Measurements from ENCODE around the gene TAS1R3. TPM values are rescaled to one million over a fixed set of nuclear protein-coding genes. Genes with fewer than 3 reads are reported as not detected.

The TAS1R3 gene
- total RNA-seq, 1 donor from 2014 or later, result 0.31 TPM

DNA sequence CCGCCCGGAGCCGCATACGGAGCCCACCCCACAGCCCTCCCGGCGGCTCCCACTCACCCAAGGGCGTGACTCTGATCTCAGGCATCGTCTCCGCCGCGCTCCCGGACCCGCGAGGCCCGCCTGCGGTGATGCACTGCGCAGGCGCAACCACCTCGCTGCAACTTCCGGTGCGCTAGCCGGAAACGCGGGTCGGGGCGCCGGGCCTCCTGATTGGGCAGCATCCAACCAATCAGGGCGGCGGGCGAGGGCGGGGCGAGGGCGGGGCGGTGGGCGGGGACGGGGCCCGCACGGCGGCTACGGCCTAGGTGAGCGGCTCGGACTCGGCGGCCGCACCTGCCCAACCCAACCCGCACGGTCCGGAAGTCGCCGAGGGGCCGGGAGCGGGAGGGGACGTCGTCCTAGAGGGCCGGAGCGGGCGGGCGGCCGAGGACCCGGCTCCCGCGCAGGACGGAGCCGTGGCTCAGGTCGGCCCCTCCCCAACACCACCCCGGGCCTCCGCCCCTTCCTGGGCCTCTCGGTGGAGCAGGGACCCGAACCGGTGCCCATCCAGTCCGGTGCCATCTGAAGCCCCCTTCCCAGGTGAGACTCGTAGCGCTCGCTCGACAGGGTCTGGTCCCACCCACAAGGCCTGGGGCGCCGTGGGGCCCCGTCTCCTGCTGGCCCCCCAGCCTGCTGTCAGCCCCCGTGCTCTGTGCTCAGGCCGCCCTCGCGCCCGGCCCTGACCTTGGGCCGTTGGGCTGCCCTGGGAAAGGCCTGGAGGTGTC lies 6.4 kb upstream of the TAS1R3 start, which contains the start of the genes CPTP and INTS11:
Gene CPTP (plus strand): TSS at position 279 of the 764 bp plus-strand sequence. CDS start 2,109 bp downstream, outside the sequence.
Gene INTS11 (minus strand): TSS at position 137 of the 764 bp plus-strand sequence. CDS start 52 bp downstream, at position 85.
- DNase-seq, result peak; percentile 84

DNA sequence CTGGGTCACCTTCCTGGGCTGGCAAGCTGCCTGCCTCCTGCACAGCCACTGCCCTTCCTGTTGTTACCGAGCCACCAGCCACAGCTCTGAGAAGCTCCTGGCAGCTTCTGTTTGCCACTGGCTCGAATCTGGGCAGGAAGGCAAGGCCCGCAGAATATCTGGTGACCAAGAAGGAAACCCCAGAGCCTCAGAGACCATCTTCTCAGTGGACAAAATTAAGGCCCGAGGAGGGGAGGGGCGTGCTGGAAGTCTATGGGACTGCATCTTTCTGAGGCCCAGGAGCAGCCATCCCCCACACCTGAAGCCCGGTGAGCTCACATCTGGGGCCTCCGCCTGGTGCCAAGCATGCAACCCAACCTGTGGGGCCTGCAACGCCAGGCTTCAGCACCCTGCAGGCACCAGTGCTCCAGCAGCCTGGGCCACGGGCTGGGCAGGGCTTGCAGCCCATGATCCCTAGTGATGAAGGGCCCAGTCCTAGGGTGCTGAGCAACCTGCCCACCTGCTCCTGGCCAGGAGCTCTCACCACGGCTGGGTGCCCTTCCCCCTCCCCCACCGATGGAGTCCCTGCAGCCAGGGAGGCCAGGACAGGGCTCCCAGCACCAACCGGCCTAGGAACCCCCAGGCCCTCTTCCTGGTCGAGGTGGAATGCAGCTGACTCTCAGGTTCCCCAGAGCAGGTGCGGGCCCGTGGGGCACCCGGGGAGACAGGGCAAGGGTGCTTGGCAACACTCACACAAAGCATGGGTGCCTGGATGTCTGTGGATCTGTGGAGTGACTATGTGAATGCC lies 5.6 kb upstream of the TAS1R3 start:
- DNase-seq, result no peak

DNA sequence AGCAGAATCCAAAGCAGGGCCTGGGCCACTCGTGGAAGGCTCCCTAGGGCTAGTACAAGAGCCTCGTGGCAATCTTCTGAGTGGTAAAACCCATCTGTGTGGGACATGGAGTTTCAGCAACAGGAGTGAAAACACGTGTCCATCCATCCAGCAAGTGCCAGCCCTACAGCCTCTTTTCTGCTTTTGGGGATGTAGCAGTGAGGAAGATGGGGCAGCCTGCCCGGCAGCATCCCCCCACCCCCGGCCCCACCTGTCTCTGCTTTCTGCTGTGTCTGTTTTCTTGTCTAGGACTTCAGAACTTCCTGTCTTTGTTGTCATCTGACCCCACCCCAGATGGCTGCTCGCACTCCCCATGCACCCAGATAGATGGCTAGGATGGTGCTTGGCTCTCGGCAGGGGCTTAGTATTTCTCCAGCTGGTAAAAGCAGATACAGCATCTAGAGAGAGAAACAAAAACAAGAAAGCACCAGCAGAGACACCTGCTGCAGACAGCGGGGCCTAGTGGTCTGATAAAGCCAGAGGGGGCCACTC lies 4.9 kb upstream of the TAS1R3 start:
- DNase-seq, result no peak

DNA sequence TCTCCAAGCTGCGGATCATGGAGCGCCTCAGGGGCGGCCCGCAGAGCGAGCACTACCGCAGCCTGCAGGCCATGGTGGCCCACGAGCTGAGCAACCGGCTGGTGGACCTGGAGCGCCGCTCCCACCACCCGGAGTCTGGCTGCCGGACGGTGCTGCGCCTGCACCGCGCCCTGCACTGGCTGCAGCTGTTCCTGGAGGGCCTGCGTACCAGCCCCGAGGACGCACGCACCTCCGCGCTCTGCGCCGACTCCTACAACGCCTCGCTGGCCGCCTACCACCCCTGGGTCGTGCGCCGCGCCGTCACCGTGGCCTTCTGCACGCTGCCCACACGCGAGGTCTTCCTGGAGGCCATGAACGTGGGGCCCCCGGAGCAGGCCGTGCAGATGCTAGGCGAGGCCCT lies 3.8 kb upstream of the TAS1R3 start:
- no peak for DNase-seq

DNA sequence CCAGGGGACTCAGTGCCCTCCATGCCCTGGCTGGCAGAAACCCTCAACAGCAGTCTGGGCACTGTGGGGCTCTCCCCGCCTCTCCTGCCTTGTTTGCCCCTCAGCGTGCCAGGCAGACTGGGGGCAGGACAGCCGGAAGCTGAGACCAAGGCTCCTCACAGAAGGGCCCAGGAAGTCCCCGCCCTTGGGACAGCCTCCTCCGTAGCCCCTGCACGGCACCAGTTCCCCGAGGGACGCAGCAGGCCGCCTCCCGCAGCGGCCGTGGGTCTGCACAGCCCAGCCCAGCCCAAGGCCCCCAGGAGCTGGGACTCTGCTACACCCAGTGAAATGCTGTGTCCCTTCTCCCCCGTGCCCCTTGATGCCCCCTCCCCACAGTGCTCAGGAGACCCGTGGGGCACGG lies 2.8 kb upstream of the TAS1R3 start:
- no peak for DNase-seq

DNA sequence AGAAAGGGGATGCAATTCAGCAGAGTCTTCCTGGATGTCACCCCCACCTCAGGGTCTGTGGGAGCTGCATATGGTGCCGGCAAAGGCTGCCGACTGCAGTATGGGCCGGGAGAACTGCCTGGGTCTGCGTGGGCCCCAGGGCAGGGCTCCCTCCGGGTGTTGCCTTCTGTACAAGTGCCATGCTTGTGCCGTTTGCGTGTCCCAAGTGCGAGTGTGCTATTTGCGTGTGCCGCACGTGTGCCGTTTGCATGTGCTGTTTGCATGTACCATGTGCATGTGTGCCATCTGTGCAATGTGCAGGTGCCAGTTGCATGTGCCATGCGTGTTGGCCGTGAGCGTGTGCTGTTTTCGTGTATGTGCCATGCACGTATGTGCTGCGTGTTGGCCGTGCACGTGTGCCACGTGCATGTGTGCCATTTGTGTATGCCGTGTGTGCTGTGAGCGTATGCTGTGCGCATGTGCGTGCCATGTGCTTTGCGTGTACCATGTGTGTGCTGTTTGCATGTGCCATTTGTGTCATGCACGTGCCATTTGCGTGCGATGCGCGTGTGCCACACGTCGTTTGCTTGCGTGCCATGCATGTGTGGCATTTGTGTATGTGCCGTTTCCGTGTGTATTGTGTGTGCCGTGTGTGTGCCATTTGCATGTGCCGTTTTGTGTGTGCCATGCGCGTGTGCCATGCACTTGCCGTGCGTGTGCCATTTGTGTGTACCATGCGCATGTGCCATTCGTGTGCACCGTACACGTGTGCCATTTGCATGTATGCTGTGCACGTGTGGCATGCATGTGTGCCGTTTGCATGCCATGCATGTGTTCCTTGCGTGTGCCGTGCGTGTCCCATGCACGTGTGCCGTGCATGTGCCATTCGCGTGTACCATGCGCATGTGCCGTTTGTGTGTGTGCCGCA lies 1.5 kb upstream of the TAS1R3 start:
- DNase-seq, result no peak

DNA sequence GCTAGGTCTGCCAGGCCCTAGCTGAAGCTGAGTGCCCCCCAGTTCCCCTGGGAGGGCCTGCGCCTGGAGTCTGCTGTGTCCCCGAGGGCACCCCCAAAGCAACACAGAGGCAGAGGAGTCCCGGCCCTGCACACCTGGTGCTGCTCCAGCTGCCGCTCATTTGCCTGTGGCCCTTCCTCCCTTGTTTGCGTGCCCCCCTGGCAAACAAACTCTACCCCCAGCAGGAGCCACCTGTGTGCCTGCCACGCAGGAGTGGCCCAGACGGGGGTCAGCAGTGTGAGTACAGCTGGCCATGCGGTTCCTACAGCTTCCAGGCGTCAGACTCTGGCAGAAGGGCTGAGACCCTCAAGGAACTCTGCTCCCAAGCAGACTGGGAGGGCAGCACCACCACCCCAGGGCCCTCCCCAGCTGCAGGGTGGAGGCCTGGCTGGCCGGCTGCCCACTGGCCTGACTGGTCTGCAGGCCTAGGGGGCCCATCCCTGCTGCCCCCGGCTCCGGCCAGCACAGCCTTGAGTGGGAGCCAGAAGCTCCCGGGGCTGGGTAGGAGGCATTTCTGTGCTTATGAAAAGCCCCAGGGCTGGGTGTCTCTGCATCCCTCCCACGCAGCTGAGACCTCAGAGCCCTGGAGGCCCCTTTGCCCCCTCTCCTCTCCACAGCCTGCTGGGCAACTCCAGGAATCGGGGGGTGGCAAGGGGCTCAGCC lies 563 bp upstream of the TAS1R3 start:
- no peak for DNase-seq

DNA sequence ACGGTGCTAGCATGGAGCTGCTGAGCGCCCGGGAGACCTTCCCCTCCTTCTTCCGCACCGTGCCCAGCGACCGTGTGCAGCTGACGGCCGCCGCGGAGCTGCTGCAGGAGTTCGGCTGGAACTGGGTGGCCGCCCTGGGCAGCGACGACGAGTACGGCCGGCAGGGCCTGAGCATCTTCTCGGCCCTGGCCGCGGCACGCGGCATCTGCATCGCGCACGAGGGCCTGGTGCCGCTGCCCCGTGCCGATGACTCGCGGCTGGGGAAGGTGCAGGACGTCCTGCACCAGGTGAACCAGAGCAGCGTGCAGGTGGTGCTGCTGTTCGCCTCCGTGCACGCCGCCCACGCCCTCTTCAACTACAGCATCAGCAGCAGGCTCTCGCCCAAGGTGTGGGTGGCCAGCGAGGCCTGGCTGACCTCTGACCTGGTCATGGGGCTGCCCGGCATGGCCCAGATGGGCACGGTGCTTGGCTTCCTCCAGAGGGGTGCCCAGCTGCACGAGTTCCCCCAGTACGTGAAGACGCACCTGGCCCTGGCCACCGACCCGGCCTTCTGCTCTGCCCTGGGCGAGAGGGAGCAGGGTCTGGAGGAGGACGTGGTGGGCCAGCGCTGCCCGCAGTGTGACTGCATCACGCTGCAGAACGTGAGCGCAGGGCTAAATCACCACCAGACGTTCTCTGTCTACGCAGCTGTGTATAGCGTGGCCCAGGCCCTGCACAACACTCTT lies 1.1 kb downstream of the TAS1R3 start:
- DNase-seq, result no peak

DNA sequence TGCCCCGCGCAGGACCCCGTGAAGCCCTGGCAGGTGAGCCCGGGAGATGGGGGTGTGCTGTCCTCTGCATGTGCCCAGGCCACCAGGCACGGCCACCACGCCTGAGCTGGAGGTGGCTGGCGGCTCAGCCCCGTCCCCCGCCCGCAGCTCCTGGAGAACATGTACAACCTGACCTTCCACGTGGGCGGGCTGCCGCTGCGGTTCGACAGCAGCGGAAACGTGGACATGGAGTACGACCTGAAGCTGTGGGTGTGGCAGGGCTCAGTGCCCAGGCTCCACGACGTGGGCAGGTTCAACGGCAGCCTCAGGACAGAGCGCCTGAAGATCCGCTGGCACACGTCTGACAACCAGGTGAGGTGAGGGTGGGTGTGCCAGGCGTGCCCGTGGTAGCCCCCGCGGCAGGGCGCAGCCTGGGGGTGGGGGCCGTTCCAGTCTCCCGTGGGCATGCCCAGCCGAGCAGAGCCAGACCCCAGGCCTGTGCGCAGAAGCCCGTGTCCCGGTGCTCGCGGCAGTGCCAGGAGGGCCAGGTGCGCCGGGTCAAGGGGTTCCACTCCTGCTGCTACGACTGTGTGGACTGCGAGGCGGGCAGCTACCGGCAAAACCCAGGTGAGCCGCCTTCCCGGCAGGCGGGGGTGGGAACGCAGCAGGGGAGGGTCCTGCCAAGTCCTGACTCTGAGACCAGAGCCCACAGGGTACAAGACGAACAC lies 1.8 kb downstream of the TAS1R3 start:
- DNase-seq, result no peak

DNA sequence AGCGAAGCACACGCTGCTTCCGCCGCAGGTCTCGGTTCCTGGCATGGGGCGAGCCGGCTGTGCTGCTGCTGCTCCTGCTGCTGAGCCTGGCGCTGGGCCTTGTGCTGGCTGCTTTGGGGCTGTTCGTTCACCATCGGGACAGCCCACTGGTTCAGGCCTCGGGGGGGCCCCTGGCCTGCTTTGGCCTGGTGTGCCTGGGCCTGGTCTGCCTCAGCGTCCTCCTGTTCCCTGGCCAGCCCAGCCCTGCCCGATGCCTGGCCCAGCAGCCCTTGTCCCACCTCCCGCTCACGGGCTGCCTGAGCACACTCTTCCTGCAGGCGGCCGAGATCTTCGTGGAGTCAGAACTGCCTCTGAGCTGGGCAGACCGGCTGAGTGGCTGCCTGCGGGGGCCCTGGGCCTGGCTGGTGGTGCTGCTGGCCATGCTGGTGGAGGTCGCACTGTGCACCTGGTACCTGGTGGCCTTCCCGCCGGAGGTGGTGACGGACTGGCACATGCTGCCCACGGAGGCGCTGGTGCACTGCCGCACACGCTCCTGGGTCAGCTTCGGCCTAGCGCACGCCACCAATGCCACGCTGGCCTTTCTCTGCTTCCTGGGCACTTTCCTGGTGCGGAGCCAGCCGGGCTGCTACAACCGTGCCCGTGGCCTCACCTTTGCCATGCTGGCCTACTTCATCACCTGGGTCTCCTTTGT lies 2.6 kb downstream of the TAS1R3 start:
- no peak for DNase-seq

DNA sequence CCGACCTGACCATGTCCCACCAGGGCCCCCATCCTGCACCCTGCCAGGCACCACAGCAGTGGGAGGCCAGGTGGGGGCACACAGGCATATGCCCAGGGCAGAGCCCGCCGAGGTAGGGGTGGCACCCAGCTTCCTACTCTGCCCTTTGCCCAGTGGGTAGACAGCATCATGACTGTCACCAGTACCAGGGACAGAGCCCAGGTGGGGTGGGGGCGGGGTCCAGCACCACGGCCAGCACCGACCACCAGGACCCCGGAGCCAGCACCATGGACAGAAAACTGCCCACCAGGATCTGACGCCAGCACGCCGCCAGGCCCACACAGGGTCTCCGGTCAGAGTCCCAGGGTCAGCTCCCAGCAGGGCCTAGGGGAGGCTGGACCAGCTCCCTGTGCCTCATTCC lies 3.8 kb downstream of the TAS1R3 start:
- DNase-seq, result no peak

DNA sequence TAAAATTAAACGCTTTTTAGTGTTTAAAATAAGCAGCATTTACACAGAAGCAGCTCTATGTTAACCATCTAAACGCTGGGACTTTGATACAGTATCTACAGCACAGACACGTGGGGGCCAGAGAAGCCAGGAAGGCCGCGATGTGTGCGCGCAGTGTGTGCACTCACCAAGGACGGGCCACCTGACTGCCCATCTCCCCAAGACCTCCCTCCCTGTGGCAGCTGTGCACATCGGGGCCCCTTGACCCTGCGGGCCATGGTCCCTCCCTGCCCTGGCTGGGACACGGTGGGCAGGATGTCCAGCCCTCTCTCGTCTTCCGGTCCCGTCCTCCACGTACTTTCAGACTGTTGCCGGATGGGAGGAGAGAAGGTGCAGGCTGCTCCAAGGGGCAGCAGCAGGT lies 4.2 kb downstream of the TAS1R3 start:
- DNase-seq, result no peak

DNA sequence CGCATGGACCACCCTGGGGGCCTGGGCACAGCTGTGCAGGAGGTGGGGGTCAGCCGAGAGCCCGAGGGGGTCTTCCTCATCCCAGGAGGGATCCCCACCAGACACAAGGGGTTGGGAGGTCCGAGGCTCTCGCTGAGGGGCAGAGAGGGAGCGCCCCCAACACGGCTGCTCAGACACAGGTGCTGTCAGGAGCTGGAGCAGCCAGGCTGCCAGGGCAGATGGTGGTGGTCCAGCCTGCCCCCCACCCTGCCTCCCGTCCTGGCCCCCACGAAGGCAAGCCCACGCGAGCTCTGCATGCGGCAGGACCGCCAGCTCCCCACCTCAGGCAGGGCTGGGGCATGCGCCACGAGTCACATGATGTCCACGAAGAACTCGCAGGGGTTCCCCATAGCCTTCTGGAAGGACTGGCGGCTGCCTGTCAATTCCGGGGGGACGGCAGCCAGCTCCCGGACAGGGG lies 4.7 kb downstream of the TAS1R3 start:
- no peak for DNase-seq

DNA sequence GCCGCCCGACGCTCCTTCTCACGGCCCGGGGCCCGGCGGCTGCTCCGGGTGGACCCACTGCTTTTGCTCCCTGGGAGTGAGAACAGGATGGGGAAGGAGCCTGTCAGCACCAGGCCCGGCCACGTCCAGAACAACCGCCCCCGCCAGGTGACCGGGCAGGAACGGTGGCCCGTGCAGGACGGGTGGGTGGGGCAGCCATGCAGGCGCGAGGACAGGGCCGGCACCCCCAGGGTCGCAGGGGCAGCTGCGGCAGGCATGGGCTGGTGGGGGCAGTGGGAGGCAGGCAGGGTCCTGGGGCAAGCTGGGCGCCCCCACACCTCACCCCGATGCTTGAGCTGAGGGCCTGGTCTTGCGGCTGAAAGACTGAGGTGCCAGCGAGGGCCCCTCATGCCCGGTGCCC lies 5.4 kb downstream of the TAS1R3 start:
- no peak for DNase-seq

DNA sequence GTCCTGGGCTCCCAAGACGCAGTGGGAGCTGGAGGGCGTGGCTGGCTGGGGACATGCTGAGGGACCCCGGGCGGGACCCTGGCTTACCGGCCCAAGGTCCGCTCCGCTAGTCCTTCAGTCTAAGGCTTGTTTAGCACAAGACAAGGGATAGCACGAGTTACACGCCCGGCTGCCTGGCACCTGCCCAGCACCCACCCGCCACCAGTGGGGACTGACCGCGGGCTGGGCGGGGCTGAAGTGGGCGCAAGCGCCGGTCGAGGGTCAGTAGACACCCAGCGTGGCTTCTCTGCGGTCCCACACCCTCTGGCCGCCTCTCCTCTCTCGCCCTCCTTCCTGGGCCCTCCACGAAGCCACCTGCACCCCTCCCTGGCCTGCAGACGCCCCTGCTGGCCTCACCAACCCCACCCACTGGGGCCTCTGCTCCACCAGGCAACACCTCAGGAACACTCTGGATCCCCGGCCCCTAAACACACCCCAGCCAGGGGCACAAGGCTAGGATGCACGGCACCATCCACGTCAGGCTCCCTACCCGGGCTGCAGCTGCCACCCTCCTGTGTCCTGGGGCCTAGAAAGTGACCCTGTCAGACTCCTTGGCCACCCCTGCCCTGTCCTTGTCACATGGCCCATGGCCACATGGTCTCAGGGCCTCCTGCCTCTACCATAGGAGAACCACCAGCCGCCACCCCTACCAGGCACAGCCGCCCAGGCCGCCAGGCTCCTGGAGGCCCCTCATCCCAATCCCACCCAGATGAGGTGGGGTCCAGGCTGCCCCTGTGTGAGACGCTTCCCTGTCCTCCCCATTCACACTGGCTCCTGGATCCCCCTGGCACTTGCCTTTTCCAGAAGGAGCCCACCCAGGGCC lies 6.1 kb downstream of the TAS1R3 start:
- DNase-seq, result no peak

DNA sequence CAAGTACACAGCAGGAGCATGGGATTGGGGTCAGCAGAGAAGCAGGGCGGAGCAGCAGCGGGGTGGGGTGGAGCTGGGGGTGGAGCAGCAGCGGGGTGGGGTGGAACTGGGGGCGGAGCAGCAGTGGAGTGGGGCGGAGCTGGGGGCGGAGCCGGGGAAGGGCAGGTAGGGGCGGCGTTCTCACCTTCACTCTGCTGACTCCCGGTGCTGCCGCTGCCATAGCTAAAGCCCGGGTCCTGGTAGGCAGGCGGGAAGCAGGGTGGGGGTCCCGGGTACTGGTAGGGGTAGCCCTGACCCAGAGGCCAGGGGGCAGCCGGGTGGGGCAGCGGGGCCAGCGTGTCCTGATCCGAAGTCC lies 6.7 kb downstream of the TAS1R3 start:
- no peak for DNase-seq

DNA sequence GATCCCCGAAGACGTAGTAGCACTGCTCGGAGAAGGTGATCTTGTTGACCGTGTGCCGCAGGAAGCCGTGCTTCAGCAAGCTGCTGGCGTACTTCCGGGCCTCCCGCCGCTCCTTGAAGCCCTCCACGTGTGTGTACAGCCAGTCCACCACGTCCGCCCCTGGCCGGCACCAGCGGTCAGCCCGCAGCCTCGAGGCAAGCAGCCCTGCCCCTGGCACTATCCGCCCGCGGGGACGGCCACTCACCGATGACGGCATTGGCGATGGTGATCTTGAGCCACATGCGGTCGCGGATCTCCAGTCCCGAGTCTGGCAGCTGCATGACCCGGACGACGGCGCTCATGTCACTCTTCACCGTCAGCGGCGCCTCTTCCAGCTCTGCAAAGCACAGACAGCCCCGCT lies 7.2 kb downstream of the TAS1R3 start:
- DNase-seq, result no peak

DNA sequence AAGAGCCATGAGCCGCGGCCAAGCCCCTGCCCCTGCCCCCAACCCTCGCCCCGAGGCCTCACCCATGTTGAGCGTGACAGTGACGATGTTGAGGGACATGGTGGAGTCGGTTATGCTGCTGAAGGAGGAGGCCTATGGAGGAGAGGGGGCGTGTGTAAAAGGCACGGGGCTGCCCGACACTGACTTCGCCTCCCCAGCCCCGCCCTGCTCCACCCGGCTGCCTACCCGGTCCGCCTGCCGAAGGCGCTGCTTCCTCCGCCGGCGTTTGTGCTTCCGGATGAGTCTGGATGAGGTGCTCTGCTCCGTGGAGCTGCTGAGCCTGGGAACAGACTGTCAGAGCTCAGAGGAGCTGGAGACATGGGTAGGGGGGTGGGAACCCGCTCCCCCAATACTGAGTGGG lies 9.1 kb downstream of the TAS1R3 start:
- no peak for DNase-seq
